Esophagus muscularis mucosa (tissue), 3 donors: ENCODE data around the gene PDCL3.

Source experiments
- CTCF ChIP-seq, 3 experiments: fragments of 200-600 bp in 2 of 3; fragments of 450-650 bp in 1 of 3; sonication (generic) in 2 of 3; IDR thresholded peaks; one replicate each; pipeline ENCODE4 v1.5.1; 2017 to 2019; ENCODE audit warnings: antibody characterized with exemption in 3 of 3, mild to moderate bottlenecking in 2 of 3, moderate library complexity in 1 of 3
- POLR2A ChIP-seq: fragments of 450-650 bp; IDR thresholded peaks from one replicate; pipeline ENCODE4 v1.6.1; 2017; ENCODE audit warnings: antibody characterized with exemption, moderate library complexity, mild to moderate bottlenecking, low read depth

- TF ChIP-seq CTCF (IDR thresholded peaks at IDR 0.05) = no peak
- no peak for TF ChIP-seq POLR2A
Measured at GRCh38 chr2:100612388-100613000, 49.7 kb downstream of the PDCL3 start.
